ENCODE data around the gene LMNTD1.

DNA sequence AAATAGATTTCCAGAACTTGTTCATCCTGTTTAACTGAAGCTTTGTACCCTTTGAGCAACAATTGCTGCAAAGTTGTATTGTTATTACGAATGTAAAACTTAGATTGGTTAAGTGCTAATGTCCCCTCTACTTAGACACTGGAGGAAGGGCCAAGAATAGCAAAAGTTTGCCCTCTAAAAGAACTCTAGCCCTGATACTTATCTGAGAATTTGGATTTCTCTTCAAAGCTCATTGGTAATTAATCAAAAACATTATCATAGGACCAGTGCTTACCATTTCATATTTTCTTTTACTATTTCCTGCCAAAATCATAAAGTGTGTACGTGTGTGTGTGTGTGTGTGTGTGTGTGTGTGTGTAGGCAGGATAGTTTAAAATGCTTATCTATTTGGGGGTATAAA lies 58.2 kb downstream of the LMNTD1 start:
- TF ChIP-seq CBX2 (IDR thresholded peaks at IDR 0.05; ENCODE audit: insufficient read depth, low read length, poor library complexity, severe bottlenecking), result no peak
- TF ChIP-seq, protein P1, sequence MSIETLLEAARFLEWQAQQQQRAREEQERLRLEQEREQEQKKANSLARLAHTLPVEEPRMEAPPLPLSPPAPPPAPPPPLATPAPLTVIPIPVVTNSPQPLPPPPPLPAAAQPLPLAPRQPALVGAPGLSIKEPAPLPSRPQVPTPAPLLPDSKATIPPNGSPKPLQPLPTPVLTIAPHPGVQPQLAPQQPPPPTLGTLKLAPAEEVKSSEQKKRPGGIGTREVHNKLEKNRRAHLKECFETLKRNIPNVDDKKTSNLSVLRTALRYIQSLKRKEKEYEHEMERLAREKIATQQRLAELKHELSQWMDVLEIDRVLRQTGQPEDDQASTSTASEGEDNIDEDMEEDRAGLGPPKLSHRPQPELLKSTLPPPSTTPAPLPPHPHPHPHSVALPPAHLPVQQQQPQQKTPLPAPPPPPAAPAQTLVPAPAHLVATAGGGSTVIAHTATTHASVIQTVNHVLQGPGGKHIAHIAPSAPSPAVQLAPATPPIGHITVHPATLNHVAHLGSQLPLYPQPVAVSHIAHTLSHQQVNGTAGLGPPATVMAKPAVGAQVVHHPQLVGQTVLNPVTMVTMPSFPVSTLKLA (conservative IDR thresholded peaks at IDR 0.05), result no peak
- TF ChIP-seq BHLHE40 (IDR thresholded peaks at IDR 0.05; ENCODE audit: low read length), result no peak
- TF ChIP-seq POLR2AphosphoS5 (IDR thresholded peaks at IDR 0.05; ENCODE audit: control insufficient read depth, insufficient read depth, low read depth, low read length), result no peak
- TF ChIP-seq, protein P2, sequence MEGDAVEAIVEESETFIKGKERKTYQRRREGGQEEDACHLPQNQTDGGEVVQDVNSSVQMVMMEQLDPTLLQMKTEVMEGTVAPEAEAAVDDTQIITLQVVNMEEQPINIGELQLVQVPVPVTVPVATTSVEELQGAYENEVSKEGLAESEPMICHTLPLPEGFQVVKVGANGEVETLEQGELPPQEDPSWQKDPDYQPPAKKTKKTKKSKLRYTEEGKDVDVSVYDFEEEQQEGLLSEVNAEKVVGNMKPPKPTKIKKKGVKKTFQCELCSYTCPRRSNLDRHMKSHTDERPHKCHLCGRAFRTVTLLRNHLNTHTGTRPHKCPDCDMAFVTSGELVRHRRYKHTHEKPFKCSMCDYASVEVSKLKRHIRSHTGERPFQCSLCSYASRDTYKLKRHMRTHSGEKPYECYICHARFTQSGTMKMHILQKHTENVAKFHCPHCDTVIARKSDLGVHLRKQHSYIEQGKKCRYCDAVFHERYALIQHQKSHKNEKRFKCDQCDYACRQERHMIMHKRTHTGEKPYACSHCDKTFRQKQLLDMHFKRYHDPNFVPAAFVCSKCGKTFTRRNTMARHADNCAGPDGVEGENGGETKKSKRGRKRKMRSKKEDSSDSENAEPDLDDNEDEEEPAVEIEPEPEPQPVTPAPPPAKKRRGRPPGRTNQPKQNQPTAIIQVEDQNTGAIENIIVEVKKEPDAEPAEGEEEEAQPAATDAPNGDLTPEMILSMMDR (IDR thresholded peaks at IDR 0.05 in 2 of 3, conservative IDR thresholded peaks at IDR 0.05 in 1 of 3; ENCODE audit: insufficient read depth in 2 of 3, low read depth in 1 of 3, low read length in 3 of 3), result no peak
- TF ChIP-seq, protein P3, sequence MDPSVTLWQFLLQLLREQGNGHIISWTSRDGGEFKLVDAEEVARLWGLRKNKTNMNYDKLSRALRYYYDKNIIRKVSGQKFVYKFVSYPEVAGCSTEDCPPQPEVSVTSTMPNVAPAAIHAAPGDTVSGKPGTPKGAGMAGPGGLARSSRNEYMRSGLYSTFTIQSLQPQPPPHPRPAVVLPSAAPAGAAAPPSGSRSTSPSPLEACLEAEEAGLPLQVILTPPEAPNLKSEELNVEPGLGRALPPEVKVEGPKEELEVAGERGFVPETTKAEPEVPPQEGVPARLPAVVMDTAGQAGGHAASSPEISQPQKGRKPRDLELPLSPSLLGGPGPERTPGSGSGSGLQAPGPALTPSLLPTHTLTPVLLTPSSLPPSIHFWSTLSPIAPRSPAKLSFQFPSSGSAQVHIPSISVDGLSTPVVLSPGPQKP (CRISPR knock-in tag; IDR thresholded peaks at IDR 0.05), result no peak
- TF ChIP-seq DNMT1 (IDR thresholded peaks at IDR 0.05), result no peak

Measured in K562 (cell line).